Lung (tissue), 12 donors: ENCODE data around the gene ZNF358. TPM values are rescaled to one million over a fixed set of nuclear protein-coding genes. Genes with fewer than 3 reads are reported as not detected.

Experiments
- ATAC-seq: fragments of 200-7000 bp; cut with Tn5 transposase; one replicate; pipeline ENCODE4 v1.9.1; 2020; ENCODE audit warnings: moderate number of reproducible peaks; ENCODE audit not compliant: insufficient read depth, low FRiP score
- DNase-seq, 3 donors: peaks; one replicate each; pipeline ENCODE4 v3.0.0-alpha.2; 2013 to 2017
- H3K27ac ChIP-seq, 2 donors: one replicate each; pipeline ENCODE4 v1.5.1; 2013; ENCODE audit warnings: mild to moderate bottlenecking in 2 of 2, moderate library complexity in 2 of 2, control low read depth in 1 of 2, inconsistent platforms in 1 of 2, low read depth in 1 of 2, low read length in 1 of 2
- H3K27me3 ChIP-seq, 3 donors: one replicate each; pipeline ENCODE4 v1.5.1; 2013; ENCODE audit warnings: low read length in 2 of 3; ENCODE audit not compliant: control insufficient read depth in 3 of 3, insufficient read depth in 3 of 3
- H3K36me3 ChIP-seq, 4 donors: one replicate each; pipeline ENCODE4 v1.5.1; 2013; ENCODE audit warnings: low read length in 4 of 4, mild to moderate bottlenecking in 1 of 4, moderate library complexity in 1 of 4; ENCODE audit not compliant: control insufficient read depth in 4 of 4, insufficient read depth in 4 of 4
- H3K4me1 ChIP-seq, 5 donors: one replicate each; pipeline ENCODE4 v1.5.1; 2013; ENCODE audit warnings: low read length in 5 of 5, mild to moderate bottlenecking in 2 of 5, moderate library complexity in 1 of 5; ENCODE audit not compliant: control insufficient read depth in 5 of 5, insufficient read depth in 5 of 5
- H3K4me3 ChIP-seq: one replicate; pipeline ENCODE4 v1.5.1; 2013; ENCODE audit warnings: mild to moderate bottlenecking, control low read depth, moderate library complexity
- H3K9ac ChIP-seq, 2 donors: one replicate each; pipeline ENCODE4 v1.5.1; 2013; ENCODE audit warnings: low read length in 2 of 2, control low read depth in 1 of 2; ENCODE audit not compliant: insufficient read depth in 1 of 2
- H3K9me3 ChIP-seq, 4 donors: one replicate each; pipeline ENCODE4 v1.5.1; 2013; ENCODE audit warnings: low read length in 3 of 4, mild to moderate bottlenecking in 1 of 4, moderate library complexity in 1 of 4; ENCODE audit not compliant: control insufficient read depth in 4 of 4, insufficient read depth in 3 of 4
- WGBS, 2 donors: extraction: QIAGEN DNeasy Blood & Tissue Kit; methylation state at CpG; one replicate each; pipeline ENCODE4 v1.1.7; 2013; 5-methylcytosine and 5-hydroxymethylcytosine counted together
- polyA plus RNA-seq, 2 donors: library from polyadenylated mRNA; stranded (reverse); fragments of 200-250 nt; gene quantifications; one replicate each; pipeline ENCODE4 v1.2.1, GENCODE V29; 2013
- total RNA-seq, 2 donors: library from RNA; depleted of rRNA in 1 of 2; stranded (reverse); fragments of >200 nt in 1 of 2; gene quantifications; one replicate each; pipeline ENCODE4 v1.2.1, GENCODE V29; 2014 to 2021
- TF ChIP-seq, protein P1 (sequence below): IDR thresholded peaks from 2 replicates; pipeline ENCODE4 v1.5.1; 2012; ENCODE audit warnings: mild to moderate bottlenecking; ENCODE audit errors: control extremely low read depth, extremely low read depth
- donor health status: control.
- donor health status: control.
- donor health status: Bipolar disorder and iron deficiency.
- donor health status: healthy.
- donor health status: DM: yes; HTN: yes; CAD: no.

ZNF358 gene
- total and polyA plus RNA-seq, 4 donors: 24.2 to 71.8 (median 34.7) TPM

DNA sequence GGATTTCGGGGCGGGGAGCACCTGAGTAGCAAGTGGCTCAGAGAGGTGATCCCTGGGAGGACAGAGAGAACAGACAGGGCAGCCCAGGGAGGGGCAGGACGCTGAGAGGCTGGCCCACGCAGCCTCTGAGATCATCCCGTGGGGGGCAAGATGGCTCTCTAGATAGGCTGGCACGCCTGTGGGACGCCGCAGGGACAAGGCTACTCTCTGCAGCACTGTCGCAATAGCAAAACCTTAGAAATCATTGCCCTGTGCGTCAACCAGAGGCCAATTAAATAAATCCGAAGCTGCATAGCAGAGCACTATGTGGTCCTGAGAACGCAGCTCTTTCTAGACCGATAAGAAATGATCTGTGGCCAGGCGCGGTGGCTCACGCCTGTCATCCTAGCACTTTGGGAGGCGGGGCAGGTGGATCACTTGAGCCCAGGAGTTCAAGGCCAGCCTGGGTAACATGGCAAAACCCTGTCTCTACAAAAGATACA is 32.1 kb upstream of the ZNF358 start:
- Histone ChIP-seq H3K9ac (no peak overlapping the region), H3K27ac (peak overlapping the region in 1 of 2 donors; percentile 69), H3K36me3 (no peaks in the 10 kb centered on the region), H3K4me3 (no peak overlapping the region), H3K27me3 (no peaks in the 10 kb centered on the region), H3K4me1 (peaks cover 0 to 13% (median 0%) of the 10 kb centered on the region in 5 donors), H3K9me3 (no peaks in the 10 kb centered on the region)
- DNase-seq (no peak), ATAC-seq (no peak)
- TF ChIP-seq, protein P1, sequence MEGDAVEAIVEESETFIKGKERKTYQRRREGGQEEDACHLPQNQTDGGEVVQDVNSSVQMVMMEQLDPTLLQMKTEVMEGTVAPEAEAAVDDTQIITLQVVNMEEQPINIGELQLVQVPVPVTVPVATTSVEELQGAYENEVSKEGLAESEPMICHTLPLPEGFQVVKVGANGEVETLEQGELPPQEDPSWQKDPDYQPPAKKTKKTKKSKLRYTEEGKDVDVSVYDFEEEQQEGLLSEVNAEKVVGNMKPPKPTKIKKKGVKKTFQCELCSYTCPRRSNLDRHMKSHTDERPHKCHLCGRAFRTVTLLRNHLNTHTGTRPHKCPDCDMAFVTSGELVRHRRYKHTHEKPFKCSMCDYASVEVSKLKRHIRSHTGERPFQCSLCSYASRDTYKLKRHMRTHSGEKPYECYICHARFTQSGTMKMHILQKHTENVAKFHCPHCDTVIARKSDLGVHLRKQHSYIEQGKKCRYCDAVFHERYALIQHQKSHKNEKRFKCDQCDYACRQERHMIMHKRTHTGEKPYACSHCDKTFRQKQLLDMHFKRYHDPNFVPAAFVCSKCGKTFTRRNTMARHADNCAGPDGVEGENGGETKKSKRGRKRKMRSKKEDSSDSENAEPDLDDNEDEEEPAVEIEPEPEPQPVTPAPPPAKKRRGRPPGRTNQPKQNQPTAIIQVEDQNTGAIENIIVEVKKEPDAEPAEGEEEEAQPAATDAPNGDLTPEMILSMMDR: no peak
- WGBS, 2 donors: 69 to 71% methylated on average over 17 of the region's 17 CpGs

DNA sequence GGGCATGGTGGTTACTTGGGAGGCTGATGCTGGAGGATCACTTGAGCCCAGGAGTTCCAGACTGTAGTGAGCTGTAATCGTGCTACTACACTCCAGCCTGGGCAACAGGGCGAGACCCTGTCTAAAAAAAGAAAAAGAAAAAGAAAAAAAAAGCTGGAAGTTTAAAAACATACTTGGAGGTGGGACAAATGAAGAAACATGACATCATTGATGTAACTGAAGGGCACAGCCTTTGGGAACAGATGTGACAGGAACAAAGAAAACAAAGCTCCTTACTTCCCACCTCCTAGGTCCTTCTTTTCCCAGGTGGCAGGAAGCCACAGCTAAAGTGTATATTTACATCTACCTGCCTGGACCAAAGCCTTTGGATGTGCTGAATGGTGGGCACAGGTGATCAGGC is 29.0 kb upstream of the ZNF358 start:
- Histone ChIP-seq H3K36me3 (no peaks in the 10 kb centered on the region), H3K27me3 (no peaks in the 10 kb centered on the region), H3K9ac (no peak overlapping the region), H3K27ac (no peak overlapping the region), H3K4me3 (no peak overlapping the region), H3K4me1 (peaks cover 0 to 18% (median 0%) of the 10 kb centered on the region in 5 donors), H3K9me3 (no peaks in the 10 kb centered on the region)
- ATAC-seq (no peak), DNase-seq (no peak)
- WGBS, 2 donors: 72 to 76% methylated on average over 2 of the region's 2 CpGs
- TF ChIP-seq, protein P1: no peak

DNA sequence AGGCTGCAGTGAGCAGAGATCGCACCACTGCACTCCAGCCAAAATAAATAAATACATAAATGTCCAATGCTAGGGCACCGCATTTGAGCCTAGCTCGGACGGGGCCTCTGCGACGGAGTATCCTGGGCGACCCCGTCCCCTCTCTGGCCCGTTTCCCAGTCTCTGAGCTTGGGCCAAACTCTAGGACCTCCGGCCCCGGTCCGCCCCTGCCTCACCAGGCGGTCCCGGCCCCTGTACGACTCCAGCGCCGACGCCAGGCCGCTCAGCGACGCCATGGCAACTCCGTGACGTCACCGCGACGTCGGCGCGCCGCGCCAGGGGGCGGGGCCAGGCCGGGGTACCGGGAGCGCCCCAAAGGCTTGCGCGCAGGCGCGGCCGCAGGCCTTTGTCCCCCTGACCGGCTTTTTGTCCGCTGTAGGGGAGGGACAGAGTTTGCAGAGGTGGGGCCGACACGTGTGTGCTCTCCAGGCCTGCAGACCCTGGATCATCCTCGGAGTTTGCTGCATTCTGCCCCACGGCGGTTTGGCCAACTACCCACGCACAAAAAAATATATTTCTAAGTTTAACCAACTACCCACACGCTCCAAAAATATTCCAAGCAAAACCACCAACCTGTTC is 27.1 kb upstream of the ZNF358 start, which contains the start of gene PEX11G:
Gene PEX11G (minus strand): TSS at position 300 of the 618 bp plus-strand sequence. CDS start 25 bp downstream, at position 275.
- peak within 1 kb of the TSS; percentile 78 for H3K4me3 ChIP-seq
- H3K27me3 ChIP-seq: no peaks in the 10 kb centered on the region
- H3K27ac ChIP-seq: peak within 1 kb of the TSS; percentile 83 to 94
- peak; percentile 93 for ATAC-seq
- no peaks in the 10 kb centered on the region for H3K9me3 ChIP-seq
- TF ChIP-seq, protein P1: no peak
- H3K36me3 ChIP-seq: no peaks in the 10 kb centered on the region
- peak within 1 kb of the TSS; percentile 52 to 63 for H3K9ac ChIP-seq
- H3K4me1 ChIP-seq: peaks cover 0 to 13% (median 0%) of the 10 kb centered on the region in 5 donors
- peak; percentile 95 to 96 (median 96) for DNase-seq
- 1% methylated on average over 34 to 49 of the region's 49 CpGs for WGBS, 2 donors
